Ectodermal cell (in vitro differentiated cells): ENCODE measurements around the gene FAM47B. TPM values are rescaled to one million over a fixed set of nuclear protein-coding genes. Genes with fewer than 3 reads are reported as not detected.

Experiments used
- H3K27ac ChIP-seq: 2 replicates; pipeline ENCODE4 v1.7.0; 2013; ENCODE audit warnings: mild to moderate bottlenecking, low read depth, low read length; ENCODE audit not compliant: insufficient read depth, poor library complexity, severe bottlenecking
- H3K27me3 ChIP-seq: 2 replicates; pipeline ENCODE4 v1.7.0; 2013; ENCODE audit warnings: mild to moderate bottlenecking, low read length; ENCODE audit not compliant: insufficient read depth, control insufficient read depth, poor library complexity, severe bottlenecking
- H3K36me3 ChIP-seq: one replicate; pipeline ENCODE4 v1.7.0; 2013; ENCODE audit warnings: low read length; ENCODE audit not compliant: control insufficient read depth, insufficient read depth
- H3K4me1 ChIP-seq: one replicate; pipeline ENCODE4 v1.7.0; 2013; ENCODE audit warnings: low read length; ENCODE audit not compliant: control insufficient read depth, insufficient read depth
- H3K4me3 ChIP-seq: 2 replicates; pipeline ENCODE4 v1.7.0; 2013; ENCODE audit warnings: low read depth, low read length, control low read depth; ENCODE audit not compliant: insufficient read depth
- H3K9me3 ChIP-seq: 2 replicates; pipeline ENCODE4 v1.7.0; 2013; ENCODE audit warnings: mild to moderate bottlenecking, low read length, moderate library complexity; ENCODE audit not compliant: control insufficient read depth
- WGBS, 2 experiments: methylation state at CpG; one replicate each; pipeline ENCODE4 v1.1.7; 2013; ENCODE audit warnings: missing lambda C conversion rate in 2 of 2; 5-methylcytosine and 5-hydroxymethylcytosine counted together
- polyA plus RNA-seq, 4 experiments: library from polyadenylated mRNA; stranded (reverse); fragments of 50-300 nt; gene quantifications; one replicate each; pipeline ENCODE4 v1.2.3, GENCODE V29; 2013

The FAM47B gene
- not detected for polyA plus RNA-seq (2013, experiment 1 of 4)
- not detected for polyA plus RNA-seq (2013, experiment 2 of 4)
- not detected for polyA plus RNA-seq (2013, experiment 3 of 4)
- polyA plus RNA-seq (2013, experiment 4 of 4) = not detected

DNA sequence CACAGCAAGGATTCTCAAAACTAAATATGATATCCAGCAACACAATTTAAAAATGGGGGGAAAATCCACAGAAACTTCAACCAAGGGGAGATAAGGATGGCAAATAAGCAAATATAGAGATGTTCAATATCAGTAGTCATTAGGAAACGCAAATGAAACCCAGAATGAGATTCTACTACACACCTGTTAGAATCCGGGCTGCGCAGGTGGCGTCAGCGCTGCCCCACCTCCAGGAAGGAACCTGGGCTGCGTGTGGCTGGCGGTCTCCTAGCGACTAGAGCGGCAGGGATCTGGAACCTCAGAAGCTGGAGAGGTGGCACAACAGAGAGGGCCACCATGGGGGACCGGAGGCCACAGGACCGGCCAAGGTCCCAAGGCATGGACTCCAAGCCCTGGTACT, at the start of gene FAM47B:
FAM47B (plus strand) TSS at position 301 of the 400 bp plus-strand sequence; CDS start at position 337, 36 bp downstream.
- Histone ChIP-seq H3K4me3 (no peak within 1 kb of the TSS), H3K4me1 (no peaks in the 10 kb centered on the region), H3K9me3 (no peaks in the 10 kb centered on the region), H3K27ac (no peak within 1 kb of the TSS), H3K27me3 (no peaks in the 10 kb centered on the region), H3K36me3 (no peaks in the 10 kb centered on the region)
- WGBS, 2 experiments = 96 to 97% methylated on average over 11 of the region's 11 CpGs

DNA sequence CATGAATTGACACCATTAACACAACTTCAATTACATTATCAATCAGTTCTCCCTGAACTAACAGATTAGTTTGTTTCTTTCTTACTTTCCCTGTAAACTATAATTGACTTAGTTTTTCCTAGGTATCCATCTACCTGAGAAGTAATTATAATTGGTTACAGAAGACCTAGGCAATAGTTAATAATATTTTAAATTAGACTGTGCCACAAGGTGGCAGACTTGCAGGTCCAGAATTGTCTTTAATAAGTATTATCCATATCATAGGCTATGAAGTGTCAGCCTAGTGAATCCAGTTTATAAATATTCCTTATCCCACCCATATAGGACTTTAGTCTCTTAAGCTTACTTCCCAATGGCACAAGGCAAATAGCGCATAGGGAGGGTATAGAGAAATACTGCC, 48.9 kb upstream of the FAM47B start:
- H3K4me3 ChIP-seq = no peak overlapping the region
- H3K36me3 ChIP-seq = no peaks in the 10 kb centered on the region
- H3K27me3 ChIP-seq = no peaks in the 10 kb centered on the region
- H3K9me3 ChIP-seq = no peaks in the 10 kb centered on the region
- no peak overlapping the region for H3K27ac ChIP-seq
- 100% methylated on average over 1 of the region's 1 CpG; no CpG with 5 or more reads in 1 of the 2 experiments for WGBS, 2 experiments
- no peaks in the 10 kb centered on the region for H3K4me1 ChIP-seq

DNA sequence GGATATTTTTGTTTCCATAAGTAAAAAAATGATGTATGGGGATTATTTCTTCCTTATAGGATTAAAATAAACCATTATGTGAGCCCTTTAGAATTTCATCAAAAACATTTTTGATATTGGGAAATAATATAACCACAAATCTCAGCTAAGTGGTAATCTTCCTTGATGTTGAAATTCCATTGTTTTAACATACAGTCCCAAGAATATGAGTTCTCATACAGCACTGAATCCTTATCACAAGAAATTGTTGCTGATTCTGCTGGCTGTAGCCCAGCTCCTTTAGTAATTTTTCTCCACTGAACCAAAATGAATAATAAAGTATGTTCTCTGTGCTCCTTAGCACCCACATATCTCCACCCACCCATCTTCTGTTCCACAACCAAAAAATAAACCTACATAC, 41.9 kb upstream of the FAM47B start:
- Histone ChIP-seq H3K27ac (no peak overlapping the region), H3K4me1 (no peaks in the 10 kb centered on the region), H3K27me3 (no peaks in the 10 kb centered on the region), H3K4me3 (no peak overlapping the region), H3K36me3 (no peaks in the 10 kb centered on the region), H3K9me3 (no peaks in the 10 kb centered on the region)

DNA sequence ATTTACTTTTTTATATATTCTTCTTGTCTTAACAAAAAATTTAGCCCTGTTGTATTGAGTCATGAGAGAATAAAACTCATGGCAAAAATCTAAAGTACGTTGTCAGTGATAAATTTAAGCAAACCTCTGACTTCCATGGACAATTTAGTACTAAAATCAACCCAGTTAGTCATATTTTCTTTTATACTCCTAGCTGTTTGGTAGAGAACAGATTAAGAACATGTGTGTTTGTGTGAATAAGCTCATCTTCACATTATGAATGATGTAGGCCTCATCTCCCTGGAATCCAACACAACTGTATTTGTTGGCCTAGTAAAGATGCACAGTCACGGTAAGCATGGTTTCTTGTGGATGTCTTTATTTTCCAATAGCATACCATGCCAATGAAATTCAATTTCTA, 40.8 kb upstream of the FAM47B start:
- Histone ChIP-seq H3K4me1 (no peaks in the 10 kb centered on the region), H3K36me3 (no peaks in the 10 kb centered on the region), H3K9me3 (no peaks in the 10 kb centered on the region), H3K27ac (no peak overlapping the region), H3K27me3 (no peaks in the 10 kb centered on the region), H3K4me3 (no peak overlapping the region)
- 82 to 88% methylated on average over 1 of the region's 2 CpGs for WGBS, 2 experiments

DNA sequence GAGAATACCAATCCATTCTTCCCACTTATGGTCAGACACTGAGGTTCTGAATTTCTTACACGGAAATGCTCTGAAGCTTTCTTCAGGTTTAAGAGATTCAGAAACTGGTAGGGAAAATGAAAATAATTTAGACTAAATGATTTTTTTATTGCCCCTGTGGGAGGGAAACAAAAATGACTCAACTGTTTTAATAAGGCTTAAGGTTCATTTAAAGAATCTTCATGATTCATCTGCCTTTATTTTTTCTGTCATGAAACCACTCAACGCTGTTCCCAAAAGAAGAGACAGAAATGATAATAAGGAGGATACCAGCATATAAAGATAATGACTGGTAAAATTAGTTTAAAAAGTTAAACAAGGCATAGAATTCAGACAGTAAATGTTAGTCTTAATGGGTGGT, 39.3 kb upstream of the FAM47B start:
- no peaks in the 10 kb centered on the region for H3K4me1 ChIP-seq
- no peaks in the 10 kb centered on the region for H3K27me3 ChIP-seq
- H3K36me3 ChIP-seq = no peaks in the 10 kb centered on the region
- H3K9me3 ChIP-seq = no peaks in the 10 kb centered on the region
- no peak overlapping the region for H3K27ac ChIP-seq
- no peak overlapping the region for H3K4me3 ChIP-seq
- WGBS, 2 experiments = 100% methylated on average over 1 to 2 of the region's 2 CpGs

DNA sequence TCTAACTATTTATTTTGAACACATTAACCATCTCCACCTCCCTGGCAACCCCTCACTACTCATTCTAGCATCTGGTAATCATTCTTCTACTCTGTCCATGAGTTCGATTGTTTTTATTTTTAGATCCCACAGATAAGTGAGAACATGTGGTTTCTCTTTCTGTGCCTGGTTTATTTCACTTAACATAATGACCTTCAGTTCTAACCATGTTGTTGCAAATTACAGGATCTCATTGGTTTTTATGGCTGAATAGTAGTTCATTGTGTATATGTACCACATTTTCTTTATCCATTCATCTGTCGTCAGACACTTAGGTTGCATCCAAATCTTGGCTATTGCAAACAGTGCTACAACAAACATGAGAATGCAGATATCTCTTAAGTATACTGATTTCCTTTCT, 33.4 kb upstream of the FAM47B start:
- no peaks in the 10 kb centered on the region for H3K4me1 ChIP-seq
- no peaks in the 10 kb centered on the region for H3K27me3 ChIP-seq
- WGBS, 2 experiments = 100% methylated on average over 1 to 2 of the region's 2 CpGs
- no peaks in the 10 kb centered on the region for H3K36me3 ChIP-seq
- H3K4me3 ChIP-seq = no peak overlapping the region
- H3K9me3 ChIP-seq = no peaks in the 10 kb centered on the region
- no peak overlapping the region for H3K27ac ChIP-seq

DNA sequence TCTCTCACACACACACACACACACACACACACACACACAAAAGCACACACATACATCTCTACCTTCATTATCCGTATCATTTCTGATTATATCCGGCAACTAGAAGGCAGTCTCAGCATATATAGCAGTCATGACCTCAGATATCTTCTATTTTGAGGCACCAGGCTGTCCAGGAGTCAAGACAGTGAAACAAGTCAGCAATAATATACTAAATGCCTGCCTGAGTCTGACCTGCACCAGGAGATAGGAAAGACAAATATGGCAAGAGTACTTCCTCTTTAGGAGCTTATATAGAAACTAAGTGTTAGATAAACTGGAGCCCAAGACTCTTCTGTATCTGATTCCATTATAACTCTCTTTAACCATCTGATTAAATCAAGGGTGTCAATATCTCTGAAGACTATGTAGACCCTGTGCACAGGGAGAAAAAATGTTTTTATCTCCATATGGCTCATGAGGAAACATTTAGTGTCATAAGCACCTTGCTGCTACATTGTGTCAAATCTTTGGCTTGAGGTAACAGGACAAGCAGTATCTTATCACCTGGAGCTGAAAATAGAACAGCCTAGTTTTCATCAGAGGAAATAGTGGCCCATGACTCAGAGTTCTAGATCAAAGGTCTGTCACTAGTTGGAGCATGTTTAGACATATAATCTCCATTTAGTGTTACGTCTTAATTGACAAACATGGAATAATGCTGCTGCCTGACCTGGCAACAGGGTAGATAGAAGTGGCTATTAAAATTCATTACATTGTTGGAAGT, 27.0 kb upstream of the FAM47B start:
- Histone ChIP-seq H3K36me3 (no peaks in the 10 kb centered on the region), H3K4me3 (no peak overlapping the region), H3K27me3 (no peaks in the 10 kb centered on the region), H3K4me1 (no peaks in the 10 kb centered on the region), H3K9me3 (no peaks in the 10 kb centered on the region), H3K27ac (no peak overlapping the region)
- 94 to 95% methylated on average over 3 of the region's 3 CpGs for WGBS, 2 experiments

DNA sequence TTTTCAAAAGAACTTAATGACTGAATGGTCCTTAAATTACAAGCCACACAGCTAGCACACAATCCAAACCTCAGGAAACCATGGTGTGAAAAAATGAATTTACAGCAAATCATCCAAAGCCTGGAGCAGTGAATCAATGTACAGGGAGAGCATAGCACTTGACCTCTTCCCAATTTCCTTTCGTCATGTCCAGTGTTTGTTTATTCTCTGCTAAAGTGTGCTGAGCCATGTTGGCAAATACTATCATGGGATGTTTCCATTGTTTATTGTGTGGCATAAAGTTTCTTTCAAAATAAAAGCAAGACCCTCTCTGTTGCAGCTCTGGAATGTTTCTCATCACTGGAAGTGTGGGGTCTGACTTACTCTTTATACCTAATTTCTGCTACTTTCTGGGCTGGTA, 25.4 kb upstream of the FAM47B start:
- 89 to 100% methylated on average over 1 of the region's 1 CpG for WGBS, 2 experiments
- Histone ChIP-seq H3K4me3 (no peak overlapping the region), H3K4me1 (no peaks in the 10 kb centered on the region), H3K9me3 (no peaks in the 10 kb centered on the region), H3K27me3 (no peaks in the 10 kb centered on the region), H3K27ac (no peak overlapping the region), H3K36me3 (no peaks in the 10 kb centered on the region)

DNA sequence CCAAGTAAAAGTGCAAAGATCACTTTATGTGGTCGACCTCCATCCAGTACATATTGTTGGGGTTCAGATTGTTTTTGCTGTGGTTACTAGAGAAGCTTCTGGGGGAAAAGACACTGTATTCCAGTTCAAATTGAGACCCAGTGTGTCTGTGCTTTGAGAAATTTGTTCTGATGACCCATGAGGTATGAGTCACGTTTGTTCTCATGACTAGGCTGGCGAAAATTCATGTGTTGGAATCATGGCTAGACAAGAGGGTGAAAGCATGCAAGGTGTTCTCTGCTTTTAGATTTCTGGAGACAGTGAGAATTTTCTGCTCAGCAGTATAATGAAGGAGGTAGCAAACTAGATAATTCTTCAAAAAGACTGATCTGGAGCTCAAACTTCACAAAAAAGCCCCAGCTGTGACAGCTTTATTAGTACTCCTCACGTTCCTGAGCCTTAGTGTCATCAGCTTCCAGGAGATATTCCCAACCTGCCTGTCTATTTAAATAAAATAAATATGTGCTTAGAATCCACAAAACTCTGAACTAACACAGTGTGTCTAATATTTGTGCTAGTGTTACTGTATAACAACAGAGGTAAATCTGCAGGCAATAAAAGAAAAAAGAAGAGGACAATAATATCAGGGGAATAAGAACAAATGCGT, 24.4 kb upstream of the FAM47B start:
- Histone ChIP-seq H3K36me3 (no peaks in the 10 kb centered on the region), H3K27me3 (no peaks in the 10 kb centered on the region), H3K4me3 (no peak overlapping the region), H3K9me3 (no peaks in the 10 kb centered on the region), H3K27ac (no peak overlapping the region), H3K4me1 (no peaks in the 10 kb centered on the region)
- 84 to 87% methylated on average over 4 to 5 of the region's 5 CpGs for WGBS, 2 experiments

DNA sequence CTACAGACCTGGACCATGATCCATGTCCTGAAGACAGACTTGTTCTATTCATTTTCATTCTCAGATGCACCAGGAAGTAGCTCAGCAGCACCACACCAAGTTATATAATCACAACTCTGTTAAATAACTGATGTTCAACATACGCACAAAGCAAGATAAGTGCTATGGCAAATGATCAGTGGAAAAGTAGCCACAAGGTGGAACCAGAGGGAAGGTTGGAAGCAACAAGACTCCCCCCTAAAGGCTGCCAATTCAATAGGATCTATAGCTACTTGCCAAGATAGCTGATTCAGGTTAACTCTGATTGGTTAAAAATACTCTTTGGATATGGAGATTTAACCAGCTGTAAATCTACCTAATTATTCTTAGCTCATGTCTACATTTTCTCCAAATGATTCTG, 23.7 kb upstream of the FAM47B start:
- WGBS, 2 experiments = 89% methylated on average over 1 of the region's 1 CpG; no CpG with 5 or more reads in 1 of the 2 experiments
- no peaks in the 10 kb centered on the region for H3K36me3 ChIP-seq
- H3K27ac ChIP-seq = no peak overlapping the region
- no peaks in the 10 kb centered on the region for H3K4me1 ChIP-seq
- H3K27me3 ChIP-seq = no peaks in the 10 kb centered on the region
- no peaks in the 10 kb centered on the region for H3K9me3 ChIP-seq
- H3K4me3 ChIP-seq = no peak overlapping the region
